HG03097 (cell line): ENCODE data around the gene TRIO.
"Not testable (repeated sequence)": the region's sequence is repeated elsewhere in the genome, so short reads cannot be mapped to it uniquely, and the experiment has no call there.

Source experiments
- ATAC-seq: cut with Tn5 transposase; IDR thresholded peaks from one replicate; pipeline ENCODE4 v1.9.1; 2021; ENCODE audit not compliant: unreplicated experiment, low FRiP score

Gene TRIO

GRCh38 chr5:14416621-14417275 lies 273.6 kb downstream of the TRIO start:
- no peak for ATAC-seq

GRCh38 chr5:14417276-14417730 lies 274.2 kb downstream of the TRIO start:
- ATAC-seq, result no peak

GRCh38 chr5:14417792-14418765 lies 274.9 kb downstream of the TRIO start:
- no peak for ATAC-seq

- ATAC-seq, result no peak
Measured at GRCh38 chr5:14419686-14420085, 276.5 kb downstream of the TRIO start.

- ATAC-seq, result no peak
Measured at GRCh38 chr5:14420101-14420811, 277.1 kb downstream of the TRIO start.

- no peak for ATAC-seq
Measured at GRCh38 chr5:14421851-14422250, 278.7 kb downstream of the TRIO start.

GRCh38 chr5:14424011-14424685 lies 281.0 kb downstream of the TRIO start:
- ATAC-seq, result no peak

- ATAC-seq, result no peak
Measured at GRCh38 chr5:14425559-14425958, 282.4 kb downstream of the TRIO start.

- ATAC-seq, result no peak
Measured at GRCh38 chr5:14426521-14426920, 283.4 kb downstream of the TRIO start.

- ATAC-seq, result no peak
Measured at GRCh38 chr5:14428302-14429081, 285.4 kb downstream of the TRIO start.

- no peak for ATAC-seq
Measured at GRCh38 chr5:14429101-14430050, 286.2 kb downstream of the TRIO start.

- no peak for ATAC-seq
Measured at GRCh38 chr5:14431534-14431933, 288.4 kb downstream of the TRIO start.

- ATAC-seq, result no peak
Measured at GRCh38 chr5:14432931-14433589, 289.9 kb downstream of the TRIO start.

- no peak for ATAC-seq
Measured at GRCh38 chr5:14435481-14435880, 292.3 kb downstream of the TRIO start.

- not testable (repeated sequence) for ATAC-seq
Measured at GRCh38 chr5:14436122-14436521, 293.0 kb downstream of the TRIO start.

- ATAC-seq, result no peak
Measured at GRCh38 chr5:14436801-14437542, 293.8 kb downstream of the TRIO start.

- no peak for ATAC-seq
Measured at GRCh38 chr5:14438195-14438606, 295.1 kb downstream of the TRIO start.
